GM23338 (cell line): ENCODE measurements around the gene SLC41A3. TPM values are rescaled to one million over a fixed set of nuclear protein-coding genes. Genes with fewer than 3 reads are reported as not detected.

Source experiments
- ATAC-seq: fragments of 200-7000 bp; cut with Tn5 transposase; 3 replicates; pipeline ENCODE4 v1.9.1; 2020
- DNase-seq: peaks from one replicate; pipeline ENCODE4 v3.0.0-alpha.2; 2015; ENCODE audit warnings: low spot score
- H2AFZ ChIP-seq: fragments of 200-600 bp; sonication (generic); 2 replicates; pipeline ENCODE4 v1.8.0; 2016; ENCODE audit warnings: antibody characterized with exemption, mild to moderate bottlenecking, moderate library complexity
- H3F3A ChIP-seq: fragments of 200-600 bp; sonication (generic); replicated peaks from 2 replicates; pipeline ENCODE4 v1.8.0; 2017; ENCODE audit warnings: antibody characterized with exemption, mixed run types, low read depth
- H3K27ac ChIP-seq: fragments of 200-600 bp; sonication (generic); 2 replicates; pipeline ENCODE4 v1.6.1; 2016; ENCODE audit warnings: low read depth
- H3K27me3 ChIP-seq: fragments of 200-600 bp; sonication (generic); 2 replicates; pipeline ENCODE4 v1.8.0; 2016; ENCODE audit warnings: mild to moderate bottlenecking, mixed run types, moderate library complexity; ENCODE audit not compliant: insufficient read depth
- H3K36me3 ChIP-seq: fragments of 200-600 bp; sonication (generic); 2 replicates; pipeline ENCODE4 v1.8.0; 2016; ENCODE audit warnings: mild to moderate bottlenecking; ENCODE audit not compliant: insufficient read depth
- H3K4me1 ChIP-seq: fragments of 200-600 bp; sonication (generic); 2 replicates; pipeline ENCODE4 v1.8.0; 2016; ENCODE audit warnings: mild to moderate bottlenecking, moderate library complexity; ENCODE audit not compliant: insufficient read depth
- H3K4me2 ChIP-seq: fragments of 200-600 bp; sonication (generic); 2 replicates; pipeline ENCODE4 v1.7.1; 2017; ENCODE audit warnings: mixed run types
- H3K4me3 ChIP-seq: fragments of 200-600 bp; sonication (generic); 2 replicates; pipeline ENCODE4 v1.6.1; 2016; ENCODE audit warnings: mixed run types
- H3K79me2 ChIP-seq: fragments of 200-600 bp; sonication (generic); replicated peaks from 2 replicates; pipeline ENCODE4 v1.8.0; 2017; ENCODE audit warnings: mild to moderate bottlenecking; ENCODE audit not compliant: insufficient read depth
- H3K9me2 ChIP-seq: fragments of 200-600 bp; sonication (generic); 2 replicates; pipeline ENCODE4 v1.8.0; 2017; ENCODE audit not compliant: insufficient read depth
- H4K20me1 ChIP-seq: fragments of 200-600 bp; sonication (generic); replicated peaks from 2 replicates; pipeline ENCODE4 v1.8.0; 2017; ENCODE audit warnings: mild to moderate bottlenecking; ENCODE audit not compliant: insufficient read depth
- H3K27ac Mint-ChIP-seq: 2 replicates; pipeline ENCODE4 v1.8.0; 2020; ENCODE audit warnings: inconsistent platforms, mild to moderate bottlenecking, moderate library complexity, mixed read lengths
- H3K27me3 Mint-ChIP-seq: 3 replicates; pipeline ENCODE4 v1.8.0; 2022; ENCODE audit warnings: low read depth, mild to moderate bottlenecking, moderate library complexity, mixed read lengths, inconsistent platforms; ENCODE audit not compliant: insufficient read depth, poor library complexity
- H3K36me3 Mint-ChIP-seq: 3 replicates; pipeline ENCODE4 v1.8.0; 2021; ENCODE audit warnings: low read depth, mild to moderate bottlenecking, inconsistent platforms, moderate library complexity, mixed read lengths
- H3K4me1 Mint-ChIP-seq: 3 replicates; pipeline ENCODE4 v1.8.0; 2020; ENCODE audit warnings: mild to moderate bottlenecking, inconsistent platforms, mixed read lengths
- H3K4me3 Mint-ChIP-seq: 3 replicates; pipeline ENCODE4 v1.8.0; 2021; ENCODE audit warnings: moderate library complexity, mild to moderate bottlenecking, inconsistent platforms, mixed read lengths
- H3K9me3 Mint-ChIP-seq: 3 replicates; pipeline ENCODE4 v1.8.0; 2020; ENCODE audit warnings: moderate library complexity, mild to moderate bottlenecking, inconsistent platforms, mixed read lengths
- CREB1 ChIP-seq: fragments of 250-450 bp; sonication (Bioruptor Pico); IDR thresholded peaks from 2 replicates; pipeline ENCODE4 v1.5.0; 2020; ENCODE audit warnings: low read depth, mild to moderate bottlenecking, moderate library complexity
- EZH2 ChIP-seq: fragments of 200-600 bp; sonication (generic); IDR thresholded peaks from one replicate; pipeline ENCODE4 v1.8.0; 2017; ENCODE audit warnings: antibody characterized with exemption, mild to moderate bottlenecking, low read depth; ENCODE audit not compliant: unreplicated experiment
- NANOG ChIP-seq: IDR thresholded peaks from 2 replicates; pipeline ENCODE4 v1.6.1; 2016; ENCODE audit warnings: antibody characterized with exemption, borderline replicate concordance
- STAT1 ChIP-seq: IDR thresholded peaks from one replicate; pipeline ENCODE4 v1.6.1; 2016; ENCODE audit warnings: antibody characterized with exemption; ENCODE audit not compliant: unreplicated experiment
- ZNF114 ChIP-seq: fragments of 250-450 bp; sonication (Bioruptor Pico); IDR thresholded peaks from 2 replicates; pipeline ENCODE4 v1.5.0; 2020; ENCODE audit warnings: mild to moderate bottlenecking, moderate library complexity
- ZNF462 ChIP-seq: fragments of 250-450 bp; sonication (Bioruptor Pico); IDR thresholded peaks from 2 replicates; pipeline ENCODE4 v1.5.0; 2020; ENCODE audit warnings: mild to moderate bottlenecking, moderate library complexity
- polyA plus RNA-seq: library from polyadenylated mRNA; unstranded; fragments of >200 nt; fragmentation: Nextera tagmentation; extraction: Ambion mirVana; gene quantifications from 2 replicates; pipeline ENCODE4 v1.2.1, GENCODE V29; 2016
- total RNA-seq: library from RNA; depleted of rRNA; stranded (reverse); fragments of >200 nt; shearing (Covaris generic); gene quantifications from 2 replicates; pipeline ENCODE4 v1.2.3, GENCODE V29; 2014

Gene SLC41A3
- total and polyA plus RNA-seq, 2 experiments from 2014 or later, result 12.1 to 29.8 TPM

- TF ChIP-seq ZNF462 (CRISPR knock-in tag), result no peak
Measured at GRCh38 chr3:126017362-126017761, 66.6 kb downstream of the SLC41A3 start (continued).

GRCh38 chr3:126016616-126017015 is 67.3 kb downstream of the SLC41A3 start:
- Histone ChIP-seq H3F3A (no peaks in the 10 kb centered on the region), H3K9me2 (peaks cover 5% of the 10 kb centered on the region; the same call in 1 of the 2 replicates), H3K27me3 (no peaks in the 10 kb centered on the region), H3K4me1 (peaks cover 14% of the 10 kb centered on the region), H4K20me1 (no peaks in the 10 kb centered on the region), H2AFZ (no peak overlapping the region), H3K4me2 (no peak overlapping the region), H3K36me3 (no peaks in the 10 kb centered on the region), H3K27ac (no peak overlapping the region), H3K4me3 (no peak overlapping the region), H3K79me2 (no peaks in the 10 kb centered on the region)
- H3K27ac Mint-ChIP-seq, result no peak overlapping the region
- TF ChIP-seq ZNF114 (CRISPR knock-in tag), result no peak
- TF ChIP-seq STAT1, result no peak
- TF ChIP-seq CREB1 (CRISPR knock-in tag), result no peak
- TF ChIP-seq NANOG, result no peak
- no peak for TF ChIP-seq EZH2
- peaks cover 4% of the 10 kb centered on the region; the same call in 1 of the 3 replicates for H3K36me3 Mint-ChIP-seq
- DNase-seq, result no peak
- H3K9me3 Mint-ChIP-seq, result no peaks in the 10 kb centered on the region
- ATAC-seq, result no peak
- H3K4me3 Mint-ChIP-seq, result no peak overlapping the region
- peaks cover 10% of the 10 kb centered on the region for H3K27me3 Mint-ChIP-seq
- peaks cover 27% of the 10 kb centered on the region for H3K4me1 Mint-ChIP-seq
